ENCODE measurements around the gene TAT.

DNA sequence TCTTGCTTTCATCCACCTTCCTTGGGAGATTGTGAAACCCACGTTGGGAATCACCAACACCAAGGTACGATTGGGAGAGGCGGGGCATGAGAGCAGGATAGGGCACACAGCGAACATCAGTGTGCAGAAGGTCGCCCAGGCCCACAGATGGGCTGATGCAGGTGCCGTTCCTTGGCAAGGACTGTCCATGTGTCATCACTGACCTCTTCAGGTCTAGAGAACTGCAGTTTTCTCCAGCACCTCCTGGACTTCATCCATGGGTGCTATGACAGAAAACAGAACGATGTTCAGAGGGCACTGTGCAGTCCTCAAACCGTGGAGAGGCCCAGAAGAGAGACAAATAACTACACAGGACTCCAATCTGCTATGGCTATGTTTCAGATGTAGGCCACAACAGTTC is 23.9 kb upstream of the TAT start:
- TF ChIP-seq CTCF (IDR thresholded peaks at IDR 0.05; ENCODE audit: poor library complexity, severe bottlenecking): no peak
- no peak for TF ChIP-seq POLR2AphosphoS5 (IDR thresholded peaks at IDR 0.05)
- TF ChIP-seq TAF1 (IDR thresholded peaks at IDR 0.05; ENCODE audit: low read depth): no peak
- TF ChIP-seq EZH2 (IDR thresholded peaks at IDR 0.05; ENCODE audit: borderline replicate concordance, insufficient read depth, low read length, poor library complexity, severe bottlenecking): no peak

Measured in neural cell (in vitro differentiated cells).